Astrocyte of the hippocampus (primary cell): Measurements from ENCODE around the gene PPP2R5D.
"Not testable (repeated sequence)": the region's sequence is repeated elsewhere in the genome, so short reads cannot be mapped to it uniquely, and the experiment has no call there.

Experiments used
- DNase-seq: peaks from one replicate; pipeline ENCODE4 v3.0.0; 2011; ENCODE audit warnings: low read depth, low spot score

PPP2R5D gene

GRCh38 chr6:43026365-43026764 lies 42.0 kb downstream of the PPP2R5D start:
- DNase-seq: no peak

GRCh38 chr6:43029120-43029519 lies 44.8 kb downstream of the PPP2R5D start:
- no peak for DNase-seq

- DNase-seq: no peak
These were observed 48.0 kb downstream of the PPP2R5D start for GRCh38 chr6:43032326-43032725.

GRCh38 chr6:43033496-43034189 lies 49.3 kb downstream of the PPP2R5D start:
- no peak for DNase-seq

GRCh38 chr6:43034190-43034525 lies 49.8 kb downstream of the PPP2R5D start:
- no peak for DNase-seq

GRCh38 chr6:43035495-43036194 lies 51.3 kb downstream of the PPP2R5D start:
- no peak for DNase-seq

GRCh38 chr6:43036712-43037111 lies 52.3 kb downstream of the PPP2R5D start:
- no peak for DNase-seq

GRCh38 chr6:43037197-43037596 lies 52.8 kb downstream of the PPP2R5D start:
- peak; percentile 26 for DNase-seq

- no peak for DNase-seq
These were observed 53.3 kb downstream of the PPP2R5D start for GRCh38 chr6:43037706-43038105.

GRCh38 chr6:43038727-43039126 lies 54.4 kb downstream of the PPP2R5D start:
- no peak for DNase-seq

- DNase-seq: no peak
These were observed 56.3 kb downstream of the PPP2R5D start for GRCh38 chr6:43040542-43041257.

GRCh38 chr6:43041475-43041874 lies 57.1 kb downstream of the PPP2R5D start:
- not testable (repeated sequence) for DNase-seq

GRCh38 chr6:43043310-43043709 lies 58.9 kb downstream of the PPP2R5D start:
- DNase-seq: no peak

- no peak for DNase-seq
These were observed 61.1 kb downstream of the PPP2R5D start for GRCh38 chr6:43045371-43045930.

- DNase-seq: no peak
These were observed 63.6 kb downstream of the PPP2R5D start for GRCh38 chr6:43047998-43048397.

- DNase-seq: no peak
These were observed 66.6 kb downstream of the PPP2R5D start for GRCh38 chr6:43050981-43051380.

- DNase-seq: no peak
These were observed 68.0 kb downstream of the PPP2R5D start for GRCh38 chr6:43052225-43052841.

- peak; percentile 56 for DNase-seq
These were observed 68.6 kb downstream of the PPP2R5D start for GRCh38 chr6:43052842-43053544.

- peak; percentile 98 for DNase-seq
These were observed 69.3 kb downstream of the PPP2R5D start, which contains the start of gene CUL7 for GRCh38 chr6:43053545-43054205. CUL7 (minus strand) TSS chr6:43053851; CDS start chr6:43052788, 1,063 bp downstream.

GRCh38 chr6:43054206-43054943 lies 70.0 kb downstream of the PPP2R5D start:
- DNase-seq: peak; percentile 14
